GM19240 (cell line): ENCODE measurements around the gene NFATC2.

Experiments
- DNase-seq: peaks from one replicate; pipeline ENCODE4 v3.0.0; 2011; ENCODE audit warnings: low spot score; ENCODE audit not compliant: insufficient read length

NFATC2 gene

GRCh38 chr20:51417250-51418136 is 125.0 kb downstream of the NFATC2 start:
- DNase-seq: no peak

GRCh38 chr20:51416532-51417249 is 125.8 kb downstream of the NFATC2 start:
- DNase-seq: no peak

- peak; percentile 41 for DNase-seq
Observed at GRCh38 chr20:51413857-51414256, 128.7 kb downstream of the NFATC2 start.

- DNase-seq: no peak
Observed at GRCh38 chr20:51412951-51413481, 129.5 kb downstream of the NFATC2 start.

- no peak for DNase-seq
Observed at GRCh38 chr20:51412333-51412871, 130.1 kb downstream of the NFATC2 start.

- no peak for DNase-seq
Observed at GRCh38 chr20:51411870-51412269, 130.6 kb downstream of the NFATC2 start.

- no peak for DNase-seq
Observed at GRCh38 chr20:51410586-51411325, 131.8 kb downstream of the NFATC2 start.

GRCh38 chr20:51409192-51409880 is 133.2 kb downstream of the NFATC2 start:
- no peak for DNase-seq

GRCh38 chr20:51404297-51405060 is 138.0 kb downstream of the NFATC2 start:
- peak; percentile 89 for DNase-seq

- no peak for DNase-seq
Observed at GRCh38 chr20:51403466-51404220, 138.9 kb downstream of the NFATC2 start.

- no peak for DNase-seq
Observed at GRCh38 chr20:51402201-51402600, 140.3 kb downstream of the NFATC2 start.

GRCh38 chr20:51401496-51401895 is 141.0 kb downstream of the NFATC2 start:
- DNase-seq: no peak

- peak; percentile 89 for DNase-seq
Observed at GRCh38 chr20:51400051-51400926, 142.2 kb downstream of the NFATC2 start.

- no peak for DNase-seq
Observed at GRCh38 chr20:51399006-51399890, 143.3 kb downstream of the NFATC2 start.

GRCh38 chr20:51398552-51398951 is 144.0 kb downstream of the NFATC2 start:
- DNase-seq: no peak

- no peak for DNase-seq
Observed at GRCh38 chr20:51398083-51398482, 144.4 kb downstream of the NFATC2 start.

GRCh38 chr20:51397137-51397536 is 145.4 kb downstream of the NFATC2 start:
- DNase-seq: no peak
